Panc1 (cell line): ENCODE data around the gene ATF3. TPM values are rescaled to one million over a fixed set of nuclear protein-coding genes. Genes with fewer than 3 reads are reported as not detected.

ENCODE experiments used
- ATAC-seq: fragments of 200-7000 bp; cut with Tn5 transposase; 2 replicates; pipeline ENCODE4 v1.9.1; 2020; ENCODE audit warnings: mild to moderate bottlenecking, moderate library complexity
- BruUV-seq: library from RNA; stranded (reverse); fragments of 400-500 nt; replicated peaks from 2 replicates; lab custom pipeline; 2021; lab: Mats Ljungman, UMichigan
- CTCF ChIA-PET: fragments of 300-600 bp; sonication (Branson Sonifier 250); formaldehyde crosslinking; loops from one replicate; lab custom pipeline; 2022; ENCODE audit warnings: antibody characterized with exemption; lab: Charles Lee
- POLR2A ChIA-PET: fragments of 300-600 bp; sonication (Branson Sonifier 250); formaldehyde crosslinking; loops from one replicate; lab custom pipeline; 2022; ENCODE audit warnings: antibody characterized with exemption; lab: Charles Lee
- DNase-seq: peaks from one replicate; pipeline ENCODE4 v3.0.0-alpha.2; 2010; ENCODE audit warnings: low read depth, low spot score
- H3K27ac ChIP-seq: 2 replicates; pipeline ENCODE4 v1.5.1; 2011; ENCODE audit warnings: mild to moderate bottlenecking, low read length, inconsistent platforms
- H3K27me3 ChIP-seq: fragments of 200-500 bp; sonication (Bioruptor generic); 2 replicates; pipeline ENCODE4 v1.6.0; 2014; ENCODE audit warnings: low read length, inconsistent platforms; ENCODE audit not compliant: control insufficient read depth, insufficient read depth
- H3K36me3 ChIP-seq: fragments of 200-500 bp; sonication (Bioruptor generic); 2 replicates; pipeline ENCODE4 v1.5.1; 2014; ENCODE audit warnings: inconsistent platforms, mild to moderate bottlenecking, low read length, moderate library complexity; ENCODE audit not compliant: control insufficient read depth, insufficient read depth
- H3K4me1 ChIP-seq: 2 replicates; pipeline ENCODE4 v1.5.1; 2011; ENCODE audit warnings: inconsistent platforms, mild to moderate bottlenecking, low read length, moderate library complexity; ENCODE audit not compliant: control insufficient read depth, insufficient read depth
- H3K4me3 ChIP-seq, 2 experiments: 2 replicates each; pipeline ENCODE4 v1.5.1; 2011 to 2012; ENCODE audit warnings: low read depth in 2 of 2, low read length in 2 of 2, mild to moderate bottlenecking in 2 of 2, inconsistent platforms in 1 of 2, moderate library complexity in 1 of 2
- H3K9me3 ChIP-seq: fragments of 200-500 bp; sonication (Bioruptor generic); 2 replicates; pipeline ENCODE4 v1.5.1; 2014; ENCODE audit warnings: low read depth, mild to moderate bottlenecking, inconsistent platforms, low read length, moderate library complexity; ENCODE audit not compliant: control insufficient read depth, insufficient read depth
- CTCF ChIP-seq: fragments of 450-650 bp; IDR thresholded peaks from 2 replicates; pipeline ENCODE4 v1.5.1; 2017; ENCODE audit warnings: mild to moderate bottlenecking
- POLR2AphosphoS5 ChIP-seq: IDR thresholded peaks from 2 replicates; pipeline ENCODE4 v1.6.1; 2012; ENCODE audit warnings: mild to moderate bottlenecking, low read depth, low read length, moderate library complexity
- REST ChIP-seq, 2 experiments: IDR thresholded peaks; 2 replicates each; pipeline ENCODE4 v1.6.1; 2011 to 2012; ENCODE audit warnings: low read depth in 2 of 2, control low read depth in 1 of 2, low read length in 1 of 2, mild to moderate bottlenecking in 1 of 2, moderate library complexity in 1 of 2; ENCODE audit not compliant: insufficient read depth in 1 of 2
- SIN3A ChIP-seq: IDR thresholded peaks from 2 replicates; pipeline ENCODE4 v1.6.1; 2012; ENCODE audit warnings: low read depth, mild to moderate bottlenecking, low read length, moderate library complexity, borderline replicate concordance; ENCODE audit not compliant: insufficient read depth
- TCF7L2 ChIP-seq: IDR thresholded peaks from 2 replicates; pipeline ENCODE4 v1.6.1; 2011; ENCODE audit warnings: mild to moderate bottlenecking, low read depth, low read length, inconsistent platforms
- in situ Hi-C: cut with HindIII; loops from 2 replicates; pipeline ENCODE4 v1.10.0; 2016; ENCODE audit warnings: low sequenced_read_pairs, low pct_unique_long_range_greater_than_20kb
- intact Hi-C: fragments of 100-400 bp; cut with micrococcal nuclease; formaldehyde crosslinking; loops from one replicate; pipeline ENCODE4 v1.10.0; 2022; ENCODE audit not compliant: unreplicated experiment
- total RNA-seq: library from RNA; stranded (reverse); gene quantifications from one replicate; pipeline ENCODE4 v1.2.1, GENCODE V29; 2021; ENCODE audit not compliant: unreplicated experiment

Gene ATF3
- total RNA-seq, 1 experiment from 2014 or later, result 13.3 TPM

GRCh38 chr1:212605441-212606394 lies 2.8 kb upstream of the ATF3 start:
- ATAC-seq (no peak), DNase-seq (no peak)
- ChIA-PET POLR2A (no interaction called here), CTCF (interaction anchor here (0.6 kb wide), 1 partner anchor 128 kb away, joined by 6 read pairs; no protein-coding TSS in a partner anchor)
- Histone ChIP-seq H3K27me3 (peaks cover 60% of the 10 kb centered on the region), H3K9me3 (no peaks in the 10 kb centered on the region), H3K36me3 (no peaks in the 10 kb centered on the region), H3K27ac (no peak overlapping the region), H3K4me1 (peaks cover 20% of the 10 kb centered on the region), H3K4me3 (no peak overlapping the region)
- in situ Hi-C loops, result no loop called here
- no TSS peak for BruUV-seq
- intact Hi-C loops, result no loop called here
- TF ChIP-seq CTCF (no peak), TCF7L2 (no peak), POLR2AphosphoS5 (no peak), SIN3A (no peak), REST (IDR thresholded peaks at IDR 0.05; ENCODE audit: insufficient read depth in 1 of 2, low read depth in 2 of 2, low read length in 1 of 2) (no peak)

- Histone ChIP-seq H3K9me3 (no peaks in the 10 kb centered on the region), H3K27me3 (peaks cover 58% of the 10 kb centered on the region), H3K36me3 (no peaks in the 10 kb centered on the region), H3K4me3 (peak overlapping the region; percentile 74 to 84), H3K27ac (peak overlapping the region; percentile 12; the same call in 1 of the 2 replicates), H3K4me1 (peaks cover 20% of the 10 kb centered on the region)
- no peak for TF ChIP-seq CTCF
- TF ChIP-seq TCF7L2, result no peak
- TF ChIP-seq REST (IDR thresholded peaks at IDR 0.05; ENCODE audit: insufficient read depth in 1 of 2, low read depth in 2 of 2, low read length in 1 of 2), result no peak
- TF ChIP-seq SIN3A, result no peak
- TF ChIP-seq POLR2AphosphoS5, result no peak
- CTCF ChIA-PET, result no interaction called here
- no peak for DNase-seq
- POLR2A ChIA-PET, result no interaction called here
- intact Hi-C loops (no loop called here), in situ Hi-C loops (no loop called here)
- no TSS peak for BruUV-seq
- no peak for ATAC-seq
Observed at GRCh38 chr1:212606395-212607205, 2.0 kb upstream of the ATF3 start.
